Fibroblast of lung (primary cell): Measurements from ENCODE around the gene ERAS.

Experiments used
- EZH2 ChIP-seq: IDR thresholded peaks from 2 replicates; pipeline ENCODE4 v1.5.1; 2012; ENCODE audit warnings: low read length, control low read depth, mild to moderate bottlenecking; ENCODE audit errors: missing control alignments
- TF ChIP-seq, protein P1 (sequence below), 2 donors: IDR thresholded peaks in 1 of 2; conservative IDR thresholded peaks in 1 of 2; 1 replicate in 1 of 2; 2 replicates in 1 of 2; pipeline ENCODE4 v1.5.1; 2011 to 2012; ENCODE audit warnings: low read length in 2 of 2, control low read depth in 1 of 2, inconsistent platforms in 1 of 2, low read depth in 1 of 2, mild to moderate bottlenecking in 1 of 2

DNA sequence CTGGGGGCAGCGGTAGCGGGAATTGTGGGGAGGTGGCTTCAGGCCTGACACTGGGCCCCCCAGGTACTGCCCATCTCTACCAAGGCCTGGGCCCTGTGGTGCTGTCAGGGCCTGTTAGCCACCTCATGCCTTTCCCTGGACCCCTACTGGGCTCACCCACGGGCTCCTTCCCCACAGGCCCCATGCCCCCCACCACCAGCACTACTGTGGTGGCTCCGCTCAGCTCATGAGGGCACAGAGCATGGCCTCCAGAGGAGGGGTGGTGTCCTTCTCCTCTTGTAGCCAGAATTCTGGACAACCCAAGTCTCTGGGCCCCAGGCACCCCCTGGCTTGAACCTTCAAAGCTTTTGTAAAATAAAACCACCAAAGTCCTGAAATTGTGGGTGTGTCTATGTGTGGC lies 32.4 kb upstream of the ERAS start:
- TF ChIP-seq EZH2, result no peak
- TF ChIP-seq, protein P1, sequence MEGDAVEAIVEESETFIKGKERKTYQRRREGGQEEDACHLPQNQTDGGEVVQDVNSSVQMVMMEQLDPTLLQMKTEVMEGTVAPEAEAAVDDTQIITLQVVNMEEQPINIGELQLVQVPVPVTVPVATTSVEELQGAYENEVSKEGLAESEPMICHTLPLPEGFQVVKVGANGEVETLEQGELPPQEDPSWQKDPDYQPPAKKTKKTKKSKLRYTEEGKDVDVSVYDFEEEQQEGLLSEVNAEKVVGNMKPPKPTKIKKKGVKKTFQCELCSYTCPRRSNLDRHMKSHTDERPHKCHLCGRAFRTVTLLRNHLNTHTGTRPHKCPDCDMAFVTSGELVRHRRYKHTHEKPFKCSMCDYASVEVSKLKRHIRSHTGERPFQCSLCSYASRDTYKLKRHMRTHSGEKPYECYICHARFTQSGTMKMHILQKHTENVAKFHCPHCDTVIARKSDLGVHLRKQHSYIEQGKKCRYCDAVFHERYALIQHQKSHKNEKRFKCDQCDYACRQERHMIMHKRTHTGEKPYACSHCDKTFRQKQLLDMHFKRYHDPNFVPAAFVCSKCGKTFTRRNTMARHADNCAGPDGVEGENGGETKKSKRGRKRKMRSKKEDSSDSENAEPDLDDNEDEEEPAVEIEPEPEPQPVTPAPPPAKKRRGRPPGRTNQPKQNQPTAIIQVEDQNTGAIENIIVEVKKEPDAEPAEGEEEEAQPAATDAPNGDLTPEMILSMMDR (conservative IDR thresholded peaks at IDR 0.05 in 1 of 2, IDR thresholded peaks at IDR 0.05 in 1 of 2; ENCODE audit: low read depth in 1 of 2, low read length in 2 of 2), result no peak
